Kasumi-1 (cell line): Measurements from ENCODE around the gene PLA2G10.
A peak's percentile ranks its signal among the peaks of the same experiment; 100 is the strongest.
"Not testable (repeated sequence)": the region's sequence is repeated elsewhere in the genome, so short reads cannot be mapped to it uniquely, and the experiment has no call there.

Experiments used
- DNase-seq, 2 experiments: peaks; one replicate each; lab custom pipeline; 2025; lab: John Stamatoyannopoulos, UW

The PLA2G10 gene

GRCh38 chr16:14667347-14668266 is 26.5 kb downstream of the PLA2G10 start:
- DNase-seq = no peak

GRCh38 chr16:14658063-14658462 is 36.0 kb downstream of the PLA2G10 start:
- DNase-seq = no peak

GRCh38 chr16:14652726-14653125 is 41.4 kb downstream of the PLA2G10 start:
- DNase-seq = no peak

GRCh38 chr16:14650629-14651028 is 43.5 kb downstream of the PLA2G10 start:
- no peak for DNase-seq

GRCh38 chr16:14649816-14650215 is 44.3 kb downstream of the PLA2G10 start:
- no peak for DNase-seq

- no peak for DNase-seq
Measured at GRCh38 chr16:14641926-14642325, 52.2 kb downstream of the PLA2G10 start.

- DNase-seq = no peak
Measured at GRCh38 chr16:14641206-14641605, 52.9 kb downstream of the PLA2G10 start.

- no peak for DNase-seq
Measured at GRCh38 chr16:14640538-14640937, 53.6 kb downstream of the PLA2G10 start.

- not testable (repeated sequence) for DNase-seq
Measured at GRCh38 chr16:14636951-14637240, 57.2 kb downstream of the PLA2G10 start.

- not testable (repeated sequence) for DNase-seq
Measured at GRCh38 chr16:14636179-14636950, 57.7 kb downstream of the PLA2G10 start.

GRCh38 chr16:14635395-14636165 is 58.5 kb downstream of the PLA2G10 start:
- no peak for DNase-seq

GRCh38 chr16:14634389-14634725 is 59.8 kb downstream of the PLA2G10 start:
- no peak for DNase-seq

- peak; percentile 82 to 84 for DNase-seq
Measured at GRCh38 chr16:14632693-14633569, 61.2 kb downstream of the PLA2G10 start, which contains the start of gene BFAR. TSS of gene BFAR (plus strand) at chr16:14632951. CDS start at chr16:14644347, 11,396 bp downstream.

- DNase-seq = not testable (repeated sequence)
Measured at GRCh38 chr16:14630620-14631330, 63.3 kb downstream of the PLA2G10 start.

- DNase-seq = peak; percentile 74 to 84
Measured at GRCh38 chr16:14629919-14630619, 64.0 kb downstream of the PLA2G10 start, which contains the start of gene PARN. TSS of gene PARN (minus strand) at chr16:14630260. CDS start at chr16:14630125, 135 bp downstream.

- no peak for DNase-seq
Measured at GRCh38 chr16:14629612-14629918, 64.5 kb downstream of the PLA2G10 start.

GRCh38 chr16:14628806-14629611 is 65.1 kb downstream of the PLA2G10 start:
- no peak for DNase-seq

- no peak for DNase-seq
Measured at GRCh38 chr16:14627078-14627477, 67.0 kb downstream of the PLA2G10 start.
